G401 (cell line): ENCODE results near the gene CNOT4. TPM values are rescaled to one million over a fixed set of nuclear protein-coding genes. Genes with fewer than 3 reads are reported as not detected.
"Not testable (repeated sequence)": the region's sequence is repeated elsewhere in the genome, so short reads cannot be mapped to it uniquely, and the experiment has no call there.

Experiments
- DNase-seq: peaks from one replicate; pipeline ENCODE4 v3.0.0-alpha.2; 2015; ENCODE audit warnings: low spot score
- in situ Hi-C: cut with HindIII; loops from 2 replicates; pipeline ENCODE4 v1.10.0; 2016; ENCODE audit warnings: low sequenced_read_pairs, mixed read lengths
- total RNA-seq: library from RNA; depleted of rRNA; stranded (reverse); fragments of >200 nt; shearing (Covaris generic); gene quantifications from 2 replicates; pipeline ENCODE4 v1.2.3, GENCODE V29; 2014

The CNOT4 gene
- total RNA-seq, 1 experiment from 2014 or later = 9.5 TPM

DNA sequence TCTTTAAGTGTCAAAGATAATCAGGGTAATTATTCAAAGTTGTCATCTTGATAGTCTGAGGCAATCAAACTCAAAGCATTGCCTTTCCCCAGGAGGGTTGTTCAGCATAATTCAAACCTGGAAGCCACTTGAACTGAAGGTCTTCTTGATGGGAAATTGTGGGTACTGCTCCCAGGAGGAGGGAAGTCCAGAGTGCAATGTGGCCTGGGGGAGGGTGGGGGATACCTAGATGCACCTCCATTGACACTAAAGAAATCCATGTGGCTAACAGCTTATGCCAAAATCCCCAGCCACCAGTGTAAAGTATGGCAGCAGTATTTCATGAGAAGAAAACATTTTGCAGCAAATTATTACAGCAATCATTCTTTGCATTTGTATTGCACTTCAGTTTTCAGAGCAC, 161.4 kb downstream of the CNOT4 start:
- in situ Hi-C loops = no loop called here
- no peak for DNase-seq

DNA sequence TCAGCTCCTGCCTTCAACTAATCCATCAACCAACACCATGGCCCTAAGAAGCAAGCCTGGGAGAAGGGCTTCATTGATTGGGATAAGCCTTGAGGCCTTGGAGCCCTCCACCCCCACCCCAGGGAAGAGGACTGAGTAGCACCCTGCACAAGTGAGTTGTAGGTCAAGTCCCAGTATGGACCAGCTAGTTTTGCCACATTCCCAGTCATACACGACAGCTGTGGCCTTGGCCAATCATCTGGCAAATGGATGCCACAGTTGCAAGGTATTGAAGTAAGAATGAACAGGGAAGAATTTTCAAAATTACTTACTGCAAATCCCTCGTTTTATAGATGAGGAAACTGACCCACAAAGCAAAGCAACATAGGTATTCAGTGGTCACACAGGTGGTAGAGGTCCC, 166.5 kb downstream of the CNOT4 start:
- in situ Hi-C loops = no loop called here

DNA sequence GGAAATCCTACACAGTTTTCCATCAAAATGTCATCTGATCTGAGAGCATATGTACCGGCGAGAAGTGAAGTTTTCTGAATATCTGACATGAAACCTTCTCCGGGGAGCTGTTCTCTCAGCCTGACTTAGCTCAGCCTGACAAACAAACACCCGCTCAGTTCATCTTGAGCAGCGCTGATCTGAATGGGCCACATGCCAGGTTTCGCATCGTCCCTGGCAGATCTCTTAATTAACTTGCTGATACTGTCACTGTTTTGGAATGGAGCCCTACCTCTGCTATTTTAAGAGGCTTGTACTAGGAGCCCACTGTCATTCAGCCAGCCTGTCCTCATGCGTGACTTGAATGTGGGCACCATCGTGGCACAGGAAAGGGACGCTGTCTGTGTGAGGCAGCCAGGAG, 167.0 kb downstream of the CNOT4 start:
- in situ Hi-C loops = no loop called here
- DNase-seq = peak; percentile 27

More for the DNA sequence above, 166.5 kb downstream of the CNOT4 start:
- no peak for DNase-seq

DNA sequence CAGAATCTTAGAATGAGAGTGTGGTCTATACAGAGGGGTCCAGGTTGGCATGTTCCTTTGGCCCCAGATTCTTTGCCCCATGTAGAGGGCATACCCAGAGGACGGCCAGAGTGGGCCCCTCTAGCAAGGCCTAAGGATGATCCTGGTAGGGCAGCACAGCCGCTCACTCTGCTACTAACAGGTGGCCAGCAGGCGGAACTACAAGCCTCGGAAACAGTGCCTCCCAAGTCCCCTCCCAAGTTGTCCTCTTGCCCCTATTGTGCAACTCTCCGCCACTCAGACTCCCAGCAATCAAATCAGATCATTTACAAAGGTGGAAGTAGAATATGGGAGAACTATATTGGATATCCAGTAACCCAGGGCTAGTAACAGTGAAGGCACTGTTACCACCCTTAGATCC, 168.9 kb downstream of the CNOT4 start:
- DNase-seq = no peak
- in situ Hi-C loops = no loop called here

DNA sequence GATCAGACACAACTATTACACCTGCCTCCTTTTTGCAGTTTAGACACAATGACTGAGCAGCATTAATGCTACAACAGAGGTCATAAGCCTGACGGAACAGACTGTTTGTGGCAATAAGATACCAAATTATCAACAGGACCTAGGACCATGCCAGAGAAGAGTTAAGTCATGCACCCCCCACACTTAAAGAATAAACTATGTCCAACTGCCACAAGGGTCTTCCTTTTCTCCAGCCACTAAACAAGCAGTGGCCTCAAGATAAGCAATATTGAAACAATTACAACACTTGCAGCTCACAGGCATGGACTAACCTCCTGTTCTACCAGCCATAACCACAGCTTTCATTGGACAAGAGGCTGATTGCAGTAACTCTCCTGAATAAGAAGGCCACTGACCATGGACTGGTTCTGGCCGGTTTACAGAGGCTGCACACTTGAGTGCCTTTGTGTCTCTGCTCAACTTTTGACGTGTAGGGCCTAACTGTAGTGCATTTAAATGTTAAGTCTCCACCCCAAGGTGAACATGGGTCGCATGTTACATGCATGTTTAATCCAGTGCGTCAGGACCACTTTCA, 171.8 kb downstream of the CNOT4 start:
- DNase-seq = no peak
- in situ Hi-C loops = no loop called here

DNA sequence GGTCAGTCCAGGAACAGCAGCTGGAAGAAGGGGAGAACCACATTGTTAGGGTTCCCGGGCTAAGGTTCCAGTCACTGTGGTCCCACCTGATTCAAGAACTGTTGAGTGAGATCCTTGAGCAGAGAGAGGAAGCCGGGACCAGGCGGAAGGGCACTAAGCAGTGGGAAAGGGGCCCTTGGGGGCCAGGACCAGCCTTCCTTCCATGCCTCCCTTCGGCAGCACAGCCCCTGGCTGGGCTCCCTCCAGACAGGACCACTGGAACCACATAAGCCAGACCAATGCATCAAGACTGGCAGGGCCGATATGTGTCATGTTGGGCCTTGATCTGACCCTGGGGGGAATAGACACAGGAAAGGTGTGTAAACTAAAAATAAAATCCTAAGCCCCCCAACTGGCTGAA, 172.4 kb downstream of the CNOT4 start:
- in situ Hi-C loops = no loop called here
- DNase-seq = no peak

DNA sequence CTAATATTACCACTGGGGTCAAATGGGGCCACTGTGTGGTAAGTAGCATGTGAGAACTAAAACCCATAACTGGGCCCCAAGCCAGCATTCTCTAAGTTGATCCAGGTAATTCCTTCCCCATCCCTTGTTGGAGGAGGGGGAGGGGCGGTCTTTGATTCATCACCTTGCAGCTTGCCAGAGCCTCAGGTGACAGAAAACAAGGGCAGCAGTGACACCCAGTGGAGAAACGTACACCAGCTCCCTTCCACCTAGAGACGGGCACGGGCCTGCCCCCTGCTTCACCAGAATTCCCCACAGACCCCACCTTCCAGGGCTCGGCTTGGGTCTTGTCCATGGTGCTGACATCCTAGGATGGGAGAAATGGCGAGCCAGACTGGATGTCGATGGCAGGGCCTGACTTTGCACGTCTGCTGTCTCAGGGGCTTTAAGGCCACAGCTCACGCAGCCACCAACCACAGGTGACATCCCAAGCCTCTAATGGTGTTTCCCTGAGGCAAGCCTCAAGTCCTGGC, 174.2 kb downstream of the CNOT4 start:
- in situ Hi-C loops = no loop called here
- DNase-seq = peak; percentile 39

DNA sequence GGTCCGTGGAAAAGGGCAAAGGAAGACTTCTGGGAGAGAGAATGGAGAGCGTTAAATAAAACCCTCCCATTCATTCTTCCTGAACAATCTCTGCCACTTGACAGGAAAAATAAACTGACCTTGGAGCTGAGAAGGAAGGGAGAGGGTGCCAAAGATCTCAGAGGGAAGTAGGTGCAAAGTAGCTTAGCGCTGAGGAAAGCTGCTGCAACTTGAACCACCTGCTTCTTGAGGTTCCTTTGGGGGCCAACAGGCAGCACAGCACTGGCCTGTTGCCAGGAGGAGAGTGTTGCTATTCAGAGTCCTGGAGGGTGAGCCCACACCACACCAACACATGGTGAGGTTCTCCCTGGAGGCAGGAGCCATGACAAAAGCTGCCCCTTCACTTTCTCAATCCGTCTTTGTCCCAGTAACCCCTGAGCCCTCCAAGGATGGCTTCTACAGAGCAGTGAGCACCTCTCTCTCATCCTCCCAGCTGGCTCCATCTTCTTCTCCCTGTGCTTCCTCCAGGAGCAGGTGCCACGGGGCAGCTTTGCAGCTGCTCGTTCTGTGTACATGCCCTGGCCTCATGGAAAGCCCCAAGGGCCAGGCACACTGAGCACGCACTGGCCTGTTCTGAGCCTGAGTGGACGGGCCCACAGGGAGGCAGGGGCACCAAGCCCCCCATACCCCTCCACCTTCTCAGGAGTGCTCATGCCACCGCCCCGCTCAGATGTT, 174.9 kb downstream of the CNOT4 start:
- no peak for DNase-seq
- in situ Hi-C loops = no loop called here

DNA sequence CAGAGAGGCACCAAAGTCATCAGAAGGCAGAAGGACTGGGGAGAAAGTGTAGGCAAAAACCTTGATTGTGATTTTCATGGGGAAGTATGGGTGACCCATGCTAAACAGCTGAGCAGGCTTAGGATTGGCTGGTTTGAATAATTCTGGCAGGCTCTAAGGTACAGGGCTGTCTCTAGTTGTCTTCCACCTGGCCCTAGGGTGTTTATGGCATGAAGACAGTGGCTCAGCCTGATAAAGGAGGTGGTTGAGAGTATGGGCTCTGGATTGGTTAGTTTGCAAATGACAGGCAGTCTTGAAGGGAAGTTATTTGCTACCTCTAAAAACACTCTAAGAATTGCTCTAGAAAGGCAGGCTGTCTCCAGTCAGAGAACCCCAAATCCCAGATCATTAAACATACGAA, 176.0 kb downstream of the CNOT4 start:
- in situ Hi-C loops = no loop called here

DNA sequence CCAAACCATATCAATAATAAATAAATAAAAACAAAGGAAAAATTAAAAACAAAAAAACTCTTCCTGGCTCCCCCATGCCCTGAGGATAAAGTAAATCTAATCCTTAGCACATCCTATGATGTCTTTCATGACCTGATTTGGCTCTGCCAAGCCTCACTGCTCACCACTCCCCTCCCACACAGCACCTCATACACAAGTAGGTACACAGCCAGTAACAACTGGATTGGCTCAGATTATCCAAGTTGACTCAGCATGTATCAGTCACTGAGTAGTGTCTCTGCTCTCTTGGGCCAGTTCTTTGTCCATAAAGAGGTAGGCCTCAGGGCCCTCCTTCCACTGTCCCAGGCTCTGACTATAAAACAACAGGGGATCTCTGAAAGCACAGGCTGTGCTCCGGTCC, 176.7 kb downstream of the CNOT4 start:
- in situ Hi-C loops = no loop called here
- DNase-seq = no peak

More for the DNA sequence above, 176.0 kb downstream of the CNOT4 start:
- DNase-seq = no peak

DNA sequence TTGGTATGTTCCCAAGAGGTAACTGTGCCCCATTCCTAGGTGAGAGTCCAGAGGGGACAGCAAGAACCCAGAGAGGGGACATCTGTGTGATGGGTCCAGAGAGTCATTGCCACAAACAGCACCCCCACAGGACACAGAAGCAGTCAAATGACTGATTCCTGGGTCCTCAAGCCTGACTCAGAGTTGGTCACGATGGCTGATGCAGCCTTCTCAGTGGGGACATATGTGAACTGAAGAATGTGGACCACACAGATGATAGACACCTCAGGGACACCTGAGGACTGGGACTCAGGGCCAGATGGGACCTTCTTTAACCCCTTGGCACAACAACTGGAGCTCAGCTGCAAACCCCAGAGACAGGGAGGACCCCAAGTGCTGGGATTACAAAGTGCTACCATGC, 179.8 kb downstream of the CNOT4 start:
- no peak for DNase-seq
- in situ Hi-C loops = no loop called here

DNA sequence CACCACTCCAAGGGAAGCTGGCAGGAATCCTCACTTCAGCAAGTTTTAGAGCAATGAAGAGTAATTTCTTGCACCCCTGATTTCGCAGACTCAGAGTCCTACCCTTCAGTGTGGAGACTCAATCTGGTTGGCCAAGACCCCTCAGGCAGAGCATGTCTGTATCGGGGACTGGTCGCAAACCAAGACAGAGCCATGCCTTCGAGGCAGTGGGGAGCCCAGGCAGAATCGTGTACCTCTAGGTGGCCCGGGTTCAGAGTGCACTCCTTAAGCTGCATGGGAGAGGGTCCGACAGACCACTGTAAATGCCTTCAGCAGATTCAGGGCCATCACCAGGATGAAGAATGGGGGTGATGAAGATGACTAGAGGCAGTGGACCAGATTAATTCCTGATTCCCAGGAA, 181.4 kb downstream of the CNOT4 start:
- in situ Hi-C loops = no loop called here
- no peak for DNase-seq

DNA sequence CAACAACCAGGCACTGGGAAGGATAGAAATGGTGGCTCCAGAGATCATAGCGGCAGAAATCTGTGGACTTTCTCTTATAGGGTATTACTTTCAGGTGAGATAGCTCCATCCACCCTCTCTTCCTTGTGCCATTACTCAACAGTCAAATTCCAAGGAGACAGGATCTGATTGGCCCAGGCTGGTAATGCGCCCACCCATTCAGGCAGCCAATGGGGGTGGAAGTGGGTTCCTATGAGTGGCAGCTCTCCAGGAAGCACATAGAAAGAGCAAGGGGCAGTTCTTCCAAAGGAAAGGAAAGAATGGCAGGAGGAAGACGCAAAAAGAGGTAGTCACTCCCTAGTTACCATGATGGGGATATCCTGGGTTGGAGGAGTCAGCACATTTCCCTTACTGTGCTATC, 181.8 kb downstream of the CNOT4 start:
- no peak for DNase-seq
- in situ Hi-C loops = no loop called here

DNA sequence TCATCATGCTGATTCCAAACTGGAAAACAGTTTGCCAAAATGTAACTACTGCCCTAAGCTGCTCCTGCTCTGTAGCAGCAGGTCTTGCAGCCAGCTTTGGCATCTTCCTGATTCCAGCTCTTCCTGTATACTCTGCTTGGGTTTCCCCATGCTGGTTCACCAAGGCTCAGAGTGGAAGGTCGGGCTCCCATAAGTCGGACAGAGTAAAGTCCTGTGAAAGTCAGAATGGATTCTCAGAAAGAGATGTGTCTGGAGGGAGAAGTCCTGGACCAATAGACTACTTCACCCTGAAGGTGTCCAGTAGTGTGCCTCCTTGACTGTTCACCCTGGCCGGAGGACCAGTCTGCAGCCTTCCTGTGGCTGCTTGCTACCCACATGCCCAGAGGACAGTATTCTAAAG, 182.4 kb downstream of the CNOT4 start:
- DNase-seq = no peak
- in situ Hi-C loops = no loop called here

DNA sequence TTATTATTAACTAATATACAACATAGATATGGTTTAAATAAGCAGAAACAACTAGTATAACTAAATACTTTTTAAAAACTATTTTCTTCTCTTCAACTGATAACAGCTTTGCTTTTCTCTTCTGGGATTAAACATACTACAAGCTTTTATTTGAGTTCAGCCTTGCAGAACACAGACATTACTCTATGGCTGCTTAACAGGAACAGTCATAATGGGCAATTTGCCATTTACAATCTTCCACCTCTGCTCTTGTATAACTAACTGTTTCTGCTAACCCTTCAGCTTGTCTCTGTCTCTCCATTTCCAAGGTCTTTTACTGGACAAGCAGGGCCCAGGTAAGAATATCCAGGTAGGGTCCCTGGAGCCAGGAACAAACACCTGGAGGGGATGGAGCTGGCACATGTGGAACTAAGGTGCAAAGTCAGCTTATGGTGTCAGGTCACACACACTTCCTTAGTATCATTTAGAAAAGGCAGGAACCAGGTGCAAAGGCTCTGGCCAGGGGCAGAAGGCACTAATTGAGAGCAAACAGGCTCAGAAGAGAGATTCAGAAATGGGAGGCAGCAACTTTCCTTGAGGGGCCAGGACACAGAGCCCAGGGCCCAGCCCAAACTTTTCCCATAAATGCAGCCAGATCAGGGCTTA, 183.1 kb downstream of the CNOT4 start:
- no peak for DNase-seq
- in situ Hi-C loops = no loop called here

DNA sequence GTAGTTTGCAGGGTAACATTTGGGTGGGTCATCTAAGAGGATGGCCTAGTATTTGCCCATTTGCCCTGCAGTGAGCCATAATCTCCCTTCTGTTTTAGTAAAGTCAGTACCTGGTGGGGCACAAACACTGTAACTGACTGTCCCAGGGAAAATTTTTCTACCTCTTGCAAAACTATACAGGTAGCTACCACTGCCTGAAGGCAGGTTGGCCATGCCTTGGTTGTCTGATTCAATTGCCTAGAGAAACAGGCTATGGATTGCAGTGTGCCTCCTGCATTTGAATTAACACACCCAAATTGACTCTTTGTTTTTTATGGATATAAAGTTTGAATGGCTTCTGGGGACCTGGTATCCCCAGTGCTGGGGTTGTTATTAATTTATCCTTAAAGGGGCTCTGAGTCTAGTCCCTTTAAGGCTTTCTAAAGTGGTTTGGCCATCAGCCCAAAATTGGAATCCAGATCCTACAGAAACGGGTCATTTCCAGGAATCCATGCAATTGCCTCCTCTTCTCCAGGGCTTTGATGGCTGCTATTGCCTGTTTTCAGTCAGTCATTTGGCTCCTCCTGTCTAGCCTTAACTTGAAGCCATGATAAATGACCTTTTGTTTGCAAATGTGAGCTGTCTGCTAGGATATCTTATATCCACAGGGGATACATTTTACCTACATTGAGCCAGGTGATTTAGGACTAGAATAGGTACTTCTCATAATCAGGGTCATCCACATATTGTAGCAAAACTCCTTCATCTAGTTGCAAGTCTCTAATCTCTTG, 187.1 kb downstream of the CNOT4 start:
- DNase-seq = no peak
- in situ Hi-C loops = no loop called here

DNA sequence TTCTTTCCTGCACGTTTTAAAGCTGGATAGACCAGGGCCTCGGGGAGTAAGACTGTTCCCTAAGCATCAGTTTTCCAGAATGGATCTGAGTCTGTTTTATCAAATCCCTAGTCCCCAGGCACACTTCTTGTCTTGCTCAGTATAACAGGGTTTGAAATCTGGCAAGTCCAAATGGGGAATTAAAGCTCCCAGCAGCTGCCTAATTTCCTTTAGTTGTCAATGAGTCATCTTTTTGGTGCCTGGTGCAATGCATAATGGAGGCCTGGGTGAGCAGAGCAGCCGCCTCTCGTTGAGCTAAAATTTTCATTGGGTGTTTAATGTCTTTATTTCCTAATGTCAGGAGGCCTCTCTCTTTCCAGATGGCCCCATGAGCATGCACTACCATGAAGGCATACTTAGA, 188.3 kb downstream of the CNOT4 start:
- no peak for DNase-seq

DNA sequence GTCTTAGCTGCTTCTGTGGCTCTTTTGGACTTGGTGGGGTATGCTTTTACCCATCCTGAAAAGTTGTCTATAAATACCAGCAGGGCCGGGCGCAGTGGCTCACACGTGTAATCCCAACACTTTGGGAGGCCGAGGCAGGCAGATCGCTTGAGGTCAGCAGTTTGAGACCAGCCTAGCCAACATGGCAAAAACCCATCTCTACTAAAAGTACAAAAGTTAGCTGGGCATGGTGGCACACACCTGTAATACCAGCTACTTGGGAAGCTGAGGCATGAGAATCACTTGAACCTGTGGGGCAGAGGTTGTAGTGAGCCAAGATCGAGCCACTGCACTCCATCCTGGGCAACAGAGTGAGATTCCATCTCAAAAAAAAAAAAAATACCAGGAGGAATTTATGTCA, 188.9 kb downstream of the CNOT4 start:
- in situ Hi-C loops, DNase-seq: not testable (repeated sequence)

More for the DNA sequence above, 188.3 kb downstream of the CNOT4 start:
- in situ Hi-C loops = no loop called here

DNA sequence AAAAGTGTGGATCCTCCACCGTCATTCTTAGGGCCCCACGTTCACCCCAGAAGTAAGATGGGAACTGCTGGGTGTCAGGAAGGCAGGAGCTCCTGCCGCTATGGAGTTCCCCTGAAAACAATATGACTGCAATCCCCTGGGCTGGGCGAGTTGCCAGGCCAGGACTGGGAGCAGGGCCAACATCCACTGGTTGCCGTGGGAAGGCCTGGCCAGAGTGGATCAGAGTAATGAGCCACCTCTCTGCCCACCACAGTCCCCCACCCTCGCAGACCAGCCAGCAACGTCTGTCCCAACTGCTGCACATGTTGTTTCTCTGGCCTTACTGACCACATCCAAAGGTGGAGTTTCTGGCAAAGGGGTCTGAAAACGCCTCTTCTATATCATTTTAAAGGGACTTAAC, 189.6 kb downstream of the CNOT4 start:
- peak; percentile 20 for DNase-seq
- in situ Hi-C loops = no loop called here
